CD14-positive monocyte (primary cell): ENCODE results near the gene ZCCHC18. TPM values are rescaled to one million over a fixed set of nuclear protein-coding genes. Genes with fewer than 3 reads are reported as not detected.

Source experiments
- DNase-seq, 3 donors: peaks; one replicate each; pipeline ENCODE4 v3.0.0-alpha.2; 2011 to 2022
- H2AFZ ChIP-seq: 2 replicates; pipeline ENCODE4 v1.6.0; 2012; ENCODE audit warnings: mild to moderate bottlenecking, low read depth, low read length, inconsistent platforms; ENCODE audit not compliant: insufficient read depth, poor library complexity, severe bottlenecking
- H3K27ac ChIP-seq, 2 donors: 1 replicate in 1 of 2; 2 replicates in 1 of 2; pipeline ENCODE4 v1.5.1; 2012 to 2013; ENCODE audit warnings: low read length in 2 of 2, control low read depth in 1 of 2, inconsistent platforms in 1 of 2, low read depth in 1 of 2, mild to moderate bottlenecking in 1 of 2
- H3K27me3 ChIP-seq, 2 donors: one replicate each; pipeline versions ENCODE4 v1.6.0 to v1.6.1; 2011 to 2013; ENCODE audit warnings: low read length in 2 of 2; ENCODE audit not compliant: control insufficient read depth in 2 of 2, insufficient read depth in 2 of 2
- H3K36me3 ChIP-seq, 2 donors: replicated peaks in 1 of 2; 1 replicate in 1 of 2; 2 replicates in 1 of 2; pipeline versions ENCODE4 v1.5.1 to v1.6.1; 2012 to 2013; ENCODE audit warnings: low read length in 2 of 2, control low read depth in 1 of 2, inconsistent platforms in 1 of 2, mild to moderate bottlenecking in 1 of 2; ENCODE audit not compliant: insufficient read depth in 2 of 2, control insufficient read depth in 1 of 2
- H3K4me1 ChIP-seq, 2 donors: 1 replicate in 1 of 2; 2 replicates in 1 of 2; pipeline versions ENCODE4 v1.5.1 to v1.6.1; 2012 to 2013; ENCODE audit warnings: low read length in 2 of 2, control low read depth in 1 of 2, inconsistent platforms in 1 of 2, mild to moderate bottlenecking in 1 of 2, moderate library complexity in 1 of 2; ENCODE audit not compliant: insufficient read depth in 2 of 2, control insufficient read depth in 1 of 2
- H3K4me2 ChIP-seq: replicated peaks from 2 replicates; pipeline ENCODE3; 2012; ENCODE audit warnings: low read length, moderate library complexity, mild to moderate bottlenecking; ENCODE audit not compliant: poor library complexity, severe bottlenecking; ENCODE audit errors: extremely low read depth
- H3K4me3 ChIP-seq, 3 experiments: fragments of 200-600 bp in 1 of 3; sonication (generic) in 1 of 3; replicated peaks in 1 of 3; 1 replicate in 2 of 3; 2 replicates in 1 of 3; pipeline ENCODE4 v1.5.1; 2011 to 2013; ENCODE audit warnings: low read length in 3 of 3, mild to moderate bottlenecking in 3 of 3, control low read depth in 2 of 3, low read depth in 2 of 3, inconsistent platforms in 1 of 3, moderate library complexity in 1 of 3
- H3K79me2 ChIP-seq: 2 replicates; pipeline ENCODE4 v1.6.0; 2012; ENCODE audit warnings: mild to moderate bottlenecking, control low read depth, inconsistent platforms, low read length, moderate library complexity; ENCODE audit not compliant: insufficient read depth
- H3K9ac ChIP-seq: 2 replicates; pipeline ENCODE4 v1.6.0; 2017; ENCODE audit warnings: low read length, mild to moderate bottlenecking; ENCODE audit not compliant: insufficient read depth, poor library complexity, severe bottlenecking
- H3K9me3 ChIP-seq, 2 donors: replicated peaks in 1 of 2; 1 replicate in 1 of 2; 2 replicates in 1 of 2; pipeline versions ENCODE4 v1.5.1 to v1.6.1; 2012 to 2013; ENCODE audit warnings: low read length in 2 of 2, control low read depth in 1 of 2; ENCODE audit not compliant: control insufficient read depth in 1 of 2, insufficient read depth in 1 of 2
- H4K20me1 ChIP-seq: 2 replicates; pipeline ENCODE4 v1.6.0; 2012; ENCODE audit warnings: mild to moderate bottlenecking, low read length, control low read depth, moderate library complexity; ENCODE audit not compliant: insufficient read depth
- H3K27ac Mint-ChIP-seq, 7 donors: one replicate each; pipeline ENCODE4 v1.8.0; 2020; ENCODE audit warnings: mild to moderate bottlenecking in 7 of 7, mixed read lengths in 7 of 7, moderate library complexity in 6 of 7, inconsistent platforms in 2 of 7
- H3K27me3 Mint-ChIP-seq, 3 donors: one replicate each; pipeline ENCODE4 v1.8.0; 2021 to 2022; ENCODE audit warnings: low read depth in 3 of 3, mild to moderate bottlenecking in 3 of 3, mixed read lengths in 3 of 3, moderate library complexity in 3 of 3, inconsistent platforms in 1 of 3
- H3K36me3 Mint-ChIP-seq, 2 donors: one replicate each; pipeline ENCODE4 v1.8.0; 2020; ENCODE audit warnings: mixed read lengths in 2 of 2, inconsistent platforms in 1 of 2, mild to moderate bottlenecking in 1 of 2
- H3K4me1 Mint-ChIP-seq: one replicate; pipeline ENCODE4 v1.8.0; 2020; ENCODE audit warnings: mild to moderate bottlenecking, mixed read lengths
- H3K4me3 Mint-ChIP-seq, 2 donors: one replicate each; pipeline ENCODE4 v1.8.0; 2020; ENCODE audit warnings: mild to moderate bottlenecking in 2 of 2, mixed read lengths in 2 of 2, moderate library complexity in 1 of 2
- H3K9me3 Mint-ChIP-seq, 7 donors: one replicate each; pipeline ENCODE4 v1.8.0; 2020 to 2022; ENCODE audit warnings: mixed read lengths in 7 of 7, mild to moderate bottlenecking in 6 of 7, moderate library complexity in 6 of 7, inconsistent platforms in 2 of 7
- WGBS: methylation state at CpG from one replicate; pipeline ENCODE4 v1.1.5; 2013; ENCODE audit warnings: missing lambda C conversion rate; ENCODE audit not compliant: insufficient coverage; 5-methylcytosine and 5-hydroxymethylcytosine counted together
- intact Hi-C, 2 donors: fragments of 100-400 bp; cut with micrococcal nuclease; formaldehyde crosslinking; loops; one replicate each; pipeline versions ENCODE4 v1.15.0 to v1.15.1; 2023
- polyA plus RNA-seq, 3 donors: library from polyadenylated mRNA; depleted of rRNA in 1 of 3; unstranded in 2 of 3; stranded (reverse) in 1 of 3; fragments of 300-500 nt in 2 of 3; fragments of >200 nt in 1 of 3; fragmentation: Illumina TruSeq in 2 of 3; gene quantifications; 1 replicate in 2 of 3; 2 replicates in 1 of 3; pipeline ENCODE4 v1.2.3, GENCODE V29; 2012 to 2021
- TF ChIP-seq, protein P1 (sequence below): fragments of 200-600 bp; IDR thresholded peaks from one replicate; pipeline ENCODE4 v1.8.0; 2022; ENCODE audit warnings: antibody characterized with exemption, mild to moderate bottlenecking

Gene ZCCHC18
- polyA plus RNA-seq, 3 donors: not detected

DNA sequence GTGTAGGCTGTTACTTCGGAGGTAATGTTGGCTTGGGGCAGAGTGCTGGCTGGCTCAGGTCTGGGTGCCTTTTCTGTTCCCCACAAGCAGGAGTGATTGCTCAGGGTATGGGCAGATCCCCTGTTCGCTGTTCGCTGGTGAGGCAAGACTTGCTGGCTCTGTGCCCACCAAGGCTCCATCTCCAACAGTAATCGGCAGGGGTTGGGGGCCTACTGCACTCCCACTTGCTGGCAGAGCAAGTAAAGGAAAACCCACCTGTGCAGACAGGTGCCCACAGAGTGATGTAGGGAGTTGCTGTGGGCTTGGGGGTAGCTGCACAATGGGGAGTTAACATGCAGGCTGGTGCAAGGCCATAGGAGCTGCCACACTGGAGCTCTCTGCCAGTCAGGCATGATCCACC is 28.3 kb upstream of the ZCCHC18 start:
- TF ChIP-seq, protein P1, sequence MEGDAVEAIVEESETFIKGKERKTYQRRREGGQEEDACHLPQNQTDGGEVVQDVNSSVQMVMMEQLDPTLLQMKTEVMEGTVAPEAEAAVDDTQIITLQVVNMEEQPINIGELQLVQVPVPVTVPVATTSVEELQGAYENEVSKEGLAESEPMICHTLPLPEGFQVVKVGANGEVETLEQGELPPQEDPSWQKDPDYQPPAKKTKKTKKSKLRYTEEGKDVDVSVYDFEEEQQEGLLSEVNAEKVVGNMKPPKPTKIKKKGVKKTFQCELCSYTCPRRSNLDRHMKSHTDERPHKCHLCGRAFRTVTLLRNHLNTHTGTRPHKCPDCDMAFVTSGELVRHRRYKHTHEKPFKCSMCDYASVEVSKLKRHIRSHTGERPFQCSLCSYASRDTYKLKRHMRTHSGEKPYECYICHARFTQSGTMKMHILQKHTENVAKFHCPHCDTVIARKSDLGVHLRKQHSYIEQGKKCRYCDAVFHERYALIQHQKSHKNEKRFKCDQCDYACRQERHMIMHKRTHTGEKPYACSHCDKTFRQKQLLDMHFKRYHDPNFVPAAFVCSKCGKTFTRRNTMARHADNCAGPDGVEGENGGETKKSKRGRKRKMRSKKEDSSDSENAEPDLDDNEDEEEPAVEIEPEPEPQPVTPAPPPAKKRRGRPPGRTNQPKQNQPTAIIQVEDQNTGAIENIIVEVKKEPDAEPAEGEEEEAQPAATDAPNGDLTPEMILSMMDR: no peak
- no peak overlapping the region for H3K27ac Mint-ChIP-seq
- Histone ChIP-seq H2AFZ (no peak overlapping the region), H3K79me2 (no peaks in the 10 kb centered on the region), H3K36me3 (no peaks in the 10 kb centered on the region), H3K27ac (no peak overlapping the region), H4K20me1 (no peaks in the 10 kb centered on the region), H3K4me1 (no peaks in the 10 kb centered on the region), H3K9ac (no peak overlapping the region), H3K27me3 (no peaks in the 10 kb centered on the region), H3K4me2 (no peak overlapping the region), H3K4me3 (no peak overlapping the region), H3K9me3 (no peaks in the 10 kb centered on the region)
- no peak overlapping the region for H3K4me3 Mint-ChIP-seq
- intact Hi-C loops: no loop called here
- no CpG with 5 or more reads among the region's 4 CpGs for WGBS
- H3K27me3 Mint-ChIP-seq: peaks cover 0 to 3% (median 2%) of the 10 kb centered on the region in 3 donors
- peaks cover 0 to 2% (median 0%) of the 10 kb centered on the region in 7 donors for H3K9me3 Mint-ChIP-seq
- no peak for DNase-seq
- no peaks in the 10 kb centered on the region for H3K36me3 Mint-ChIP-seq
- no peaks in the 10 kb centered on the region for H3K4me1 Mint-ChIP-seq

DNA sequence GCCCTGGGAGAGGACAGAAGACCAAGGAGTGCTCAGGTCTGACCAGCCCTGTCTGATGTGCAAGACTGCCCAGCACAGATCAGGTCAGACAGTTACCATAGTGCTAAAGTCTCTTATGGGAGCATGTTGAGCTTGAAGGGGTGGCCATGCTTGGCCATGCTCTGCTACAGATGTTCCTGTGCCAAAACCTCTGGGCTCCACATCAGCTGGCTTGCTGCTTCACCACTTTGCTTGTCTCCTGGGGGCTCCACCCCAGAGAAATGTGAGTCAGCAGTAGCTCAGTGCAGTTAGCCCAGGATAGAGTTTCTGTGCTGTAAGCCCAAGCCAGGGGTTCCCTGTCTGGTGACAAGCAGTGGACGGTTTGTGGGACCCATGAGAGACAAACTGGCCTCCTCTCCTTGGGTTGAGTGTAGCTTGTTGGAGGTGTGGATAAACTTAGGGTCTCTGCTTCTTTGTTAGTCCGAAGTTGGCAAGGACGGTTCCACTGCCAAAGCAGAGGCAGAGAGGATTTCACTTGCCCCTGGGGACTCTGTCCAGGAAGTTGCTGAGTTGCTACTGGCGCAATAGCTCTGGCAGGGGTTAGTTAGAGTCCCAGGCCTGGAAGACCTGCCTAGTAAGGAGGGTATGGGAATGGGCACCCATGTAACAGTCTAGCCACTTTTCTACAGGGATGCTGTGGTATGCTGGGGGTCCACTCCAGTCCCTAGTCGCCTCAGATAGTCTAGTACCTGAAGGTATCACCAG is 27.6 kb upstream of the ZCCHC18 start:
- TF ChIP-seq, protein P1: no peak
- Histone ChIP-seq H3K4me2 (no peak overlapping the region), H3K9me3 (no peaks in the 10 kb centered on the region), H3K79me2 (no peaks in the 10 kb centered on the region), H3K27me3 (no peaks in the 10 kb centered on the region), H3K4me3 (no peak overlapping the region), H3K27ac (no peak overlapping the region), H4K20me1 (no peaks in the 10 kb centered on the region), H3K36me3 (no peaks in the 10 kb centered on the region), H3K9ac (no peak overlapping the region), H3K4me1 (no peaks in the 10 kb centered on the region), H2AFZ (no peak overlapping the region)
- Mint-ChIP-seq H3K36me3 (no peaks in the 10 kb centered on the region), H3K4me3 (no peak overlapping the region), H3K9me3 (peaks cover 0 to 2% (median 0%) of the 10 kb centered on the region in 7 donors), H3K4me1 (no peaks in the 10 kb centered on the region), H3K27ac (no peak overlapping the region), H3K27me3 (peaks cover 0 to 3% (median 2%) of the 10 kb centered on the region in 3 donors)
- 100% methylated on average over 2 of the region's 5 CpGs for WGBS
- DNase-seq: no peak
- intact Hi-C loops: no loop called here
